Measurements from ENCODE around the gene HOXB9.

HOXB9 gene

GRCh38 chr17:48603959-48604769, 22.0 kb downstream of the HOXB9 start:
- TF ChIP-seq POLR2AphosphoS5 (IDR thresholded peaks at IDR 0.05; ENCODE audit: low read depth) (no peak), GABPA (IDR thresholded peaks at IDR 0.05; ENCODE audit: low read depth) (no peak), REST (IDR thresholded peaks at IDR 0.05; ENCODE audit: insufficient replicate concordance, low read depth) (no peak), SPI1 (IDR thresholded peaks at IDR 0.05; ENCODE audit: borderline replicate concordance, low read depth) (no peak), CTCF (IDR thresholded peaks at IDR 0.05; ENCODE audit: insufficient read depth, low read length) (no peak)
- no peak overlapping the region for H3K4me3 ChIP-seq (replicated peaks; ENCODE audit: insufficient read depth, low read length)
- H3K27me3 ChIP-seq (ENCODE audit: insufficient read depth, poor library complexity, severe bottlenecking): peaks cover 69% of the 10 kb centered on the region
- H3K27ac ChIP-seq (replicated peaks): no peak overlapping the region
- no peak for DNase-seq (ENCODE audit: low read depth in 1 of 2, low spot score in 1 of 2)

- TF ChIP-seq CTCF (IDR thresholded peaks at IDR 0.05; ENCODE audit: insufficient read depth, low read length) (no peak), SPI1 (IDR thresholded peaks at IDR 0.05; ENCODE audit: borderline replicate concordance, low read depth) (no peak), GABPA (IDR thresholded peaks at IDR 0.05; ENCODE audit: low read depth) (no peak), POLR2AphosphoS5 (IDR thresholded peaks at IDR 0.05; ENCODE audit: low read depth) (no peak), REST (IDR thresholded peaks at IDR 0.05; ENCODE audit: insufficient replicate concordance, low read depth) (no peak)
- H3K27me3 ChIP-seq (ENCODE audit: insufficient read depth, poor library complexity, severe bottlenecking): peaks cover 87% of the 10 kb centered on the region
- no peak overlapping the region for H3K4me3 ChIP-seq (replicated peaks; ENCODE audit: insufficient read depth, low read length)
- no peak overlapping the region for H3K27ac ChIP-seq (replicated peaks)
- DNase-seq (ENCODE audit: low read depth in 1 of 2, low spot score in 1 of 2): no peak
Observed at GRCh38 chr17:48601539-48602425, 24.4 kb downstream of the HOXB9 start.

GRCh38 chr17:48601207-48601538, 25.0 kb downstream of the HOXB9 start:
- Histone ChIP-seq H3K27ac (replicated peaks) (no peak overlapping the region), H3K27me3 (ENCODE audit: insufficient read depth, poor library complexity, severe bottlenecking) (peaks cover 90% of the 10 kb centered on the region), H3K4me3 (replicated peaks; ENCODE audit: insufficient read depth, low read length) (no peak overlapping the region)
- DNase-seq (ENCODE audit: low read depth in 1 of 2, low spot score in 1 of 2): no peak
- TF ChIP-seq GABPA (IDR thresholded peaks at IDR 0.05; ENCODE audit: low read depth) (no peak), REST (IDR thresholded peaks at IDR 0.05; ENCODE audit: insufficient replicate concordance, low read depth) (no peak), SPI1 (IDR thresholded peaks at IDR 0.05; ENCODE audit: borderline replicate concordance, low read depth) (no peak), POLR2AphosphoS5 (IDR thresholded peaks at IDR 0.05; ENCODE audit: low read depth) (no peak), CTCF (IDR thresholded peaks at IDR 0.05; ENCODE audit: insufficient read depth, low read length) (no peak)
